SK-N-SH treated with all-trans-retinoic acid at 6 μM for 48 hours (cell line): ENCODE data around the gene FUNDC2.
"Not testable (repeated sequence)": the region's sequence is repeated elsewhere in the genome, so short reads cannot be mapped to it uniquely, and the experiment has no call there.

Source experiments
- ATAC-seq: fragments of 200-7000 bp; cut with Tn5 transposase; 3 replicates; pipeline ENCODE4 v1.9.1; 2020; ENCODE audit warnings: mild to moderate bottlenecking, moderate library complexity
- ARNTL ChIP-seq: fragments of 450-650 bp; formaldehyde crosslinking; IDR thresholded peaks from 2 replicates; pipeline ENCODE4 v1.5.0; 2020; ENCODE audit warnings: low read depth, mild to moderate bottlenecking, moderate library complexity, borderline replicate concordance
- BACH2 ChIP-seq: fragments of 250-450 bp; sonication (Bioruptor Pico); IDR thresholded peaks from 2 replicates; pipeline ENCODE4 v1.9.0; 2021; ENCODE audit warnings: mild to moderate bottlenecking, borderline replicate concordance
- ESRRG ChIP-seq: fragments of 250-450 bp; sonication (Bioruptor Pico); IDR thresholded peaks from 2 replicates; pipeline ENCODE4 v1.6.1; 2021; ENCODE audit warnings: mild to moderate bottlenecking
- GLIS3 ChIP-seq: fragments of 250-450 bp; sonication (Bioruptor Pico); IDR thresholded peaks from 2 replicates; pipeline ENCODE4 v1.5.0; 2020; ENCODE audit warnings: mild to moderate bottlenecking, moderate library complexity
- ISL1 ChIP-seq: fragments of 250-450 bp; sonication (Bioruptor Pico); IDR thresholded peaks from 2 replicates; pipeline ENCODE4 v2.1.2; 2022; ENCODE audit warnings: mild to moderate bottlenecking, moderate library complexity
- OSR1 ChIP-seq: fragments of 250-450 bp; sonication (Bioruptor Pico); IDR thresholded peaks from 2 replicates; pipeline ENCODE4 v1.8.0; 2022; ENCODE audit warnings: moderate library complexity, mild to moderate bottlenecking, inconsistent platforms
- PPARA ChIP-seq: fragments of 250-450 bp; sonication (Bioruptor Pico); IDR thresholded peaks from 2 replicates; pipeline ENCODE4 v1.5.0; 2020; ENCODE audit warnings: mild to moderate bottlenecking, borderline replicate concordance
- RARB ChIP-seq: fragments of 250-450 bp; sonication (Bioruptor Pico); IDR thresholded peaks from 2 replicates; pipeline ENCODE4 v1.8.0; 2021; ENCODE audit warnings: mild to moderate bottlenecking, moderate library complexity
- SNAI2 ChIP-seq: fragments of 250-450 bp; sonication (Bioruptor Pico); IDR thresholded peaks from 2 replicates; pipeline ENCODE4 v1.5.0; 2020; ENCODE audit warnings: mild to moderate bottlenecking, moderate library complexity
- TCF4 ChIP-seq: fragments of 250-450 bp; sonication (Bioruptor Pico); IDR thresholded peaks from 2 replicates; pipeline ENCODE4 v1.8.0; 2021; ENCODE audit warnings: mild to moderate bottlenecking, moderate library complexity, borderline replicate concordance
- TOX ChIP-seq: fragments of 250-450 bp; sonication (Bioruptor Pico); IDR thresholded peaks from 2 replicates; pipeline ENCODE4 v1.8.0; 2021; ENCODE audit warnings: mild to moderate bottlenecking, moderate library complexity, borderline replicate concordance
- ZC3H10 ChIP-seq: fragments of 250-450 bp; sonication (Bioruptor Pico); IDR thresholded peaks from 2 replicates; pipeline ENCODE4 v1.5.1; 2021; ENCODE audit warnings: mild to moderate bottlenecking, moderate library complexity
- ZFP30 ChIP-seq: fragments of 450-650 bp; formaldehyde crosslinking; IDR thresholded peaks from 2 replicates; pipeline ENCODE4 v1.5.0; 2022; ENCODE audit warnings: mild to moderate bottlenecking, moderate library complexity
- ZNF565 ChIP-seq: fragments of 450-650 bp; formaldehyde crosslinking; conservative IDR thresholded peaks from 2 replicates; pipeline ENCODE4 v1.5.0; 2020; ENCODE audit warnings: low read depth, mild to moderate bottlenecking, moderate library complexity
- ZNF70 ChIP-seq: fragments of 450-650 bp; formaldehyde crosslinking; IDR thresholded peaks from 2 replicates; pipeline ENCODE4 v1.5.0; 2020; ENCODE audit warnings: mild to moderate bottlenecking, moderate library complexity
- ZNF8 ChIP-seq: fragments of 450-650 bp; formaldehyde crosslinking; IDR thresholded peaks from 2 replicates; pipeline ENCODE4 v1.5.0; 2020; ENCODE audit warnings: mild to moderate bottlenecking, moderate library complexity
- TF ChIP-seq, protein P1 (sequence below): fragments of 250-450 bp; sonication (Bioruptor Pico); IDR thresholded peaks from 2 replicates; pipeline ENCODE4 v1.5.1; 2021; ENCODE audit warnings: mild to moderate bottlenecking, moderate library complexity
- TF ChIP-seq, protein P2 (sequence below): fragments of 250-450 bp; sonication (Bioruptor Pico); IDR thresholded peaks from 2 replicates; pipeline ENCODE4 v1.8.0; 2021; ENCODE audit warnings: low read depth, mild to moderate bottlenecking, moderate library complexity, borderline replicate concordance
- TF ChIP-seq, protein P3 (sequence below): fragments of 250-450 bp; sonication (Bioruptor Pico); IDR thresholded peaks from 2 replicates; pipeline ENCODE4 v1.5.0; 2020; ENCODE audit warnings: mild to moderate bottlenecking, moderate library complexity
- TF ChIP-seq, protein P4 (sequence below): fragments of 250-450 bp; sonication (Bioruptor Pico); IDR thresholded peaks from 2 replicates; pipeline ENCODE4 v1.8.0; 2020; ENCODE audit warnings: mild to moderate bottlenecking, moderate library complexity, borderline replicate concordance

Gene FUNDC2

DNA sequence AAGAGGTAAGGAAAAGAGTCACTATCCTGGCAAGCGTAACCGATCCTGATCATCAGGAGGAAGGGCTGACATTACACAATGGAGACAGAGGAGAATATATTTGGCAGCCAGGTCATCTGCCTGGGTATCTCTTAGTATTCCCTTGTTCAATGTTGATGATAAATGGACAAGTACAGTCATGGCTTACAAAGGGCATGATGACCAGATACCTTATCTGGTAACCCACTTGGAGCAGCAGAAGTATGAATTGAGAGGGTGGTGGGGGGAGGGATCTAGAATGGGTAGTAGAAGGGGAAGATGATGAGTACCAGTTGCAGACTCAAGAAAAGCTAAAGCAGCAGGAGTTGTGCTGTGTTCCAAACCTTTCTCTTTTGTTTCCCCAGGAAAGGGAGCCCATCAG is 21.5 kb upstream of the FUNDC2 start:
- no peak for ATAC-seq
- no peak for TF ChIP-seq BACH2 (CRISPR knock-in tag)
- TF ChIP-seq, all 23 proteins: peak for 0

DNA sequence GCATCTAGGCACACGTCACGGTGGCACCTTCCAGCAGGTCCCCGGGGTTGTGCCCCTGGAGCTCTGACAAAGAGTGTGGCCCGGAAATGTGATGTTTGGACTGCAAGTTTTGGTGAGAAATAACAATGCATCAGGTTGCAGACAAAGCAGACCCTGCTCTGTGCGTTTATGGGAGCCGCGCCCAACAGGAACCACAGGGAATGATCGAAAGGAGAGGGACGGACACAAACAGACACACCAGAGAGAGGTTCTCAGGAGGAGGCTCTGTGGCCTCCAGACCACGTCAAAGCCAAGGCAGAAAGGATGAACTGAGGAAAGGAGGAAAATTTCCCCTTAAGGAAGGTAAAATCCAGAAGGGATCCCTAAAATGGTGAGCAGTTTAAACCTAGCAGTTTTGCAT is 20.3 kb upstream of the FUNDC2 start:
- ATAC-seq, result not testable (repeated sequence)

DNA sequence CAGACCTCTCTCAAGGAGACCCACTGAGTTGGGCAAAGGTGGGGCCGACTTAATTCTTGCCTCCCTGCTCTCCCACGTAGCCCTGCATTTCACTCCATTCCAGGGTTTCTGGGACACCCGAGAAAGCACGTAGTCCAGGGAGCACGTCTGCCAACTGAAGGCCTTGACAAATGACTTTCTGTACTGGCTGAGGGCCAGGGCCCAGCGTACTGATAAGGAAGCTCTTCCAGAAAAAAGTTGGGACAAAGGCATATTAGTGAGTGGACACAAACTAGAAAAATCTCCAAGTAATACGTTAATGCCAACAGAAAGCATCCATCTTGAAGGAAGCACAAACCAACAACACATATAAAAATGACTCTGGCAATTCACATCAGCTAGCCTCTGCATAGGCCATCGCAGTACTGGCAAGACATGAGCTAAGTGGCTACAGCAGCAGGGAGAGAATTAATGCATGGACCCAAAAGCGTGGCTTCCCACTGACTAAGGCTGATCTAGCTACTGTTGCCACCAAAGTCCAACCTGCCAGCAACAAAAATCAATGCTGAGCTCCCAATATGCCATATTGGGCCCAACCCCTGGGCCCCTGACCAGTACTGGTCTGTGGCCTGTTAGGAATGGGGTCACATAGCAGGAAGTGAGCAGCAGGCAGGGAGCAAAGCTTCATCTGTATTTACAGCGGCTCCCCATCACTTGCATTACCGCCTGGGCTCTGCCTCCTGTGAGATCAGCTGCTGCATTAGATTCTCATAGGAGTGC is 19.6 kb upstream of the FUNDC2 start:
- ATAC-seq, result not testable (repeated sequence)

DNA sequence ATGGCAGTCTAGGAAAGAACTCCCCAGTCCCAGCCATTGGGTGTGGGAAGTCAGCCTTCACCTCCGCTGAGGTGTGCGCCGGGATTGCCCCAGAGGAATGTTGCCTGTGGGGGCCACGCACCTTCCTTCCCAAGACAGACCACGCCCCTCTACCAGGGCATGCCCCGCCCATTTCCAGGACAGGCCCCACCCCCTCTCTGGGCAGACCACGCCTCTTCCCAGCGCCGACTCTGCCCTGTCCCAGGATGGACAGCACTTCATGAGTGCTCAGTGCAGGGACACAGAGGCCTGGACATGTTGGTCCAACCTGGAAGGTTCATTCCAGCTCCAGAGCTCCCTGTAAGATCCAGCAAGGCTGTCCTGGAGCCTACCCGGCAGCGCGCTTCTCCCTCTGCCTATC is 18.1 kb upstream of the FUNDC2 start:
- 0 out of 3 replicates have a peak, but pooled peaks have one; percentile 49 for ATAC-seq

DNA sequence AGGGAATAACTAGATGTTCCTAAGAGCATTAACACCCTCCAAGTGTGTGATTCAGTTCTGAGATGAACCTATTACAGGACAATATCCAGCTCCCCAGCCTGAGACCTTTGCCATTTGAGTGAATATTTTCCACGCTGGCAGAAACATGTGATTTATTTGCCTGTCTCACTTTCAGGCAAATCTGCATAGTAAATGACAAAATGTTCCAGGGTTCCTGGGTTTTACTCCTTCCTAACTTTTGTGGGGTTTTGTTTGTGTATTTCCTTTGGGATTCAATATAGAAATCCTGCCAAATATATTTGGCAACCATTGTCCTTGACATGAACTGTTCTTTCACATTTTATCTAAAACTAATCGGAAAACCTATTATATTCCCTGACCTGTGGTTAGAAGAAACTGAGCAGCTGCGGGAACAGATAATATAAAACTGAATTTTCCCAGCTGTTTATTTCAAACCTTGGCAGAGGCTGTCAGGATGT is 16.6 kb upstream of the FUNDC2 start:
- ATAC-seq, result no peak
- TF ChIP-seq PPARA (CRISPR knock-in tag) (no peak), BACH2 (CRISPR knock-in tag) (no peak), ZNF70 (no peak), ZNF8 (CRISPR knock-in tag) (no peak), RARB (CRISPR knock-in tag) (no peak), SNAI2 (CRISPR knock-in tag) (no peak), ESRRG (CRISPR knock-in tag) (no peak), ZFP30 (CRISPR knock-in tag) (no peak), GLIS3 (CRISPR knock-in tag) (no peak), ARNTL (CRISPR knock-in tag) (no peak), OSR1 (CRISPR knock-in tag) (no peak)
- TF ChIP-seq, protein P1, sequence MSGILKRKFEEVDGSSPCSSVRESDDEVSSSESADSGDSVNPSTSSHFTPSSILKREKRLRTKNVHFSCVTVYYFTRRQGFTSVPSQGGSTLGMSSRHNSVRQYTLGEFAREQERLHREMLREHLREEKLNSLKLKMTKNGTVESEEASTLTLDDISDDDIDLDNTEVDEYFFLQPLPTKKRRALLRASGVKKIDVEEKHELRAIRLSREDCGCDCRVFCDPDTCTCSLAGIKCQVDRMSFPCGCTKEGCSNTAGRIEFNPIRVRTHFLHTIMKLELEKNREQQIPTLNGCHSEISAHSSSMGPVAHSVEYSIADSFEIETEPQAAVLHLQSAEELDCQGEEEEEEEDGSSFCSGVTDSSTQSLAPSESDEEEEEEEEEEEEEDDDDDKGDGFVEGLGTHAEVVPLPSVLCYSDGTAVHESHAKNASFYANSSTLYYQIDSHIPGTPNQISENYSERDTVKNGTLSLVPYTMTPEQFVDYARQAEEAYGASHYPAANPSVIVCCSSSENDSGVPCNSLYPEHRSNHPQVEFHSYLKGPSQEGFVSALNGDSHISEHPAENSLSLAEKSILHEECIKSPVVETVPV, result no peak
- TF ChIP-seq, protein P2, sequence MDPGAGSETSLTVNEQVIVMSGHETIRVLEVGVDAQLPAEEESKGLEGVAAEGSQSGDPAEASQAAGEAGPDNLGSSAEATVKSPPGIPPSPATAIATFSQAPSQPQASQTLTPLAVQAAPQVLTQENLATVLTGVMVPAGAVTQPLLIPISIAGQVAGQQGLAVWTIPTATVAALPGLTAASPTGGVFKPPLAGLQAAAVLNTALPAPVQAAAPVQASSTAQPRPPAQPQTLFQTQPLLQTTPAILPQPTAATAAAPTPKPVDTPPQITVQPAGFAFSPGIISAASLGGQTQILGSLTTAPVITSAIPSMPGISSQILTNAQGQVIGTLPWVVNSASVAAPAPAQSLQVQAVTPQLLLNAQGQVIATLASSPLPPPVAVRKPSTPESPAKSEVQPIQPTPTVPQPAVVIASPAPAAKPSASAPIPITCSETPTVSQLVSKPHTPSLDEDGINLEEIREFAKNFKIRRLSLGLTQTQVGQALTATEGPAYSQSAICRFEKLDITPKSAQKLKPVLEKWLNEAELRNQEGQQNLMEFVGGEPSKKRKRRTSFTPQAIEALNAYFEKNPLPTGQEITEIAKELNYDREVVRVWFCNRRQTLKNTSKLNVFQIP, result no peak
- TF ChIP-seq, protein P3, sequence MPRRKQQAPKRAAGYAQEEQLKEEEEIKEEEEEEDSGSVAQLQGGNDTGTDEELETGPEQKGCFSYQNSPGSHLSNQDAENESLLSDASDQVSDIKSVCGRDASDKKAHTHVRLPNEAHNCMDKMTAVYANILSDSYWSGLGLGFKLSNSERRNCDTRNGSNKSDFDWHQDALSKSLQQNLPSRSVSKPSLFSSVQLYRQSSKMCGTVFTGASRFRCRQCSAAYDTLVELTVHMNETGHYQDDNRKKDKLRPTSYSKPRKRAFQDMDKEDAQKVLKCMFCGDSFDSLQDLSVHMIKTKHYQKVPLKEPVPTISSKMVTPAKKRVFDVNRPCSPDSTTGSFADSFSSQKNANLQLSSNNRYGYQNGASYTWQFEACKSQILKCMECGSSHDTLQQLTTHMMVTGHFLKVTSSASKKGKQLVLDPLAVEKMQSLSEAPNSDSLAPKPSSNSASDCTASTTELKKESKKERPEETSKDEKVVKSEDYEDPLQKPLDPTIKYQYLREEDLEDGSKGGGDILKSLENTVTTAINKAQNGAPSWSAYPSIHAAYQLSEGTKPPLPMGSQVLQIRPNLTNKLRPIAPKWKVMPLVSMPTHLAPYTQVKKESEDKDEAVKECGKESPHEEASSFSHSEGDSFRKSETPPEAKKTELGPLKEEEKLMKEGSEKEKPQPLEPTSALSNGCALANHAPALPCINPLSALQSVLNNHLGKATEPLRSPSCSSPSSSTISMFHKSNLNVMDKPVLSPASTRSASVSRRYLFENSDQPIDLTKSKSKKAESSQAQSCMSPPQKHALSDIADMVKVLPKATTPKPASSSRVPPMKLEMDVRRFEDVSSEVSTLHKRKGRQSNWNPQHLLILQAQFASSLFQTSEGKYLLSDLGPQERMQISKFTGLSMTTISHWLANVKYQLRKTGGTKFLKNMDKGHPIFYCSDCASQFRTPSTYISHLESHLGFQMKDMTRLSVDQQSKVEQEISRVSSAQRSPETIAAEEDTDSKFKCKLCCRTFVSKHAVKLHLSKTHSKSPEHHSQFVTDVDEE (CRISPR knock-in tag), result no peak
- TF ChIP-seq, all 23 proteins: peak for 0

DNA sequence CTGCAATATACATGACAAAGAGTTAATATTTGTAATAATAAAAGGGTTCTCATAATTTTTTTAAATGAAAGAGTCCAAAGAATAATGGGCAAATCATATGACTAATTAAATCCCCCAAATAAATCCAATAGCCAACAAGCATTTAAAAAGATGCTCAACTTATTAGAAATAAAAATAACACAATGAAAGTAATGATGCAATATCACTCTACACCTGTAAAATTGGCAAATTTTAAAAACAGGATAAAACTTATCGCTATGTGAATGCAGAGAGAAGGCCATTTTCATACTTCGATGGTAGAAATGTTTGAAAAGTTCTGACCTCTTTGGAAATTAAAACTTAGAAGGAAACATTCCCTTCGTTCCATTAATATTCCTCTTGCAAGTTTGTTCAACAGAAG is 6.1 kb upstream of the FUNDC2 start:
- no peak for ATAC-seq
- TF ChIP-seq ZNF565 (CRISPR knock-in tag) (no peak), ZNF70 (no peak), TCF4 (CRISPR knock-in tag) (no peak), ISL1 (no peak), ZC3H10 (CRISPR knock-in tag) (no peak), TOX (no peak), GLIS3 (CRISPR knock-in tag) (no peak), ARNTL (CRISPR knock-in tag) (no peak), PPARA (CRISPR knock-in tag) (no peak)
- TF ChIP-seq, protein P4, sequence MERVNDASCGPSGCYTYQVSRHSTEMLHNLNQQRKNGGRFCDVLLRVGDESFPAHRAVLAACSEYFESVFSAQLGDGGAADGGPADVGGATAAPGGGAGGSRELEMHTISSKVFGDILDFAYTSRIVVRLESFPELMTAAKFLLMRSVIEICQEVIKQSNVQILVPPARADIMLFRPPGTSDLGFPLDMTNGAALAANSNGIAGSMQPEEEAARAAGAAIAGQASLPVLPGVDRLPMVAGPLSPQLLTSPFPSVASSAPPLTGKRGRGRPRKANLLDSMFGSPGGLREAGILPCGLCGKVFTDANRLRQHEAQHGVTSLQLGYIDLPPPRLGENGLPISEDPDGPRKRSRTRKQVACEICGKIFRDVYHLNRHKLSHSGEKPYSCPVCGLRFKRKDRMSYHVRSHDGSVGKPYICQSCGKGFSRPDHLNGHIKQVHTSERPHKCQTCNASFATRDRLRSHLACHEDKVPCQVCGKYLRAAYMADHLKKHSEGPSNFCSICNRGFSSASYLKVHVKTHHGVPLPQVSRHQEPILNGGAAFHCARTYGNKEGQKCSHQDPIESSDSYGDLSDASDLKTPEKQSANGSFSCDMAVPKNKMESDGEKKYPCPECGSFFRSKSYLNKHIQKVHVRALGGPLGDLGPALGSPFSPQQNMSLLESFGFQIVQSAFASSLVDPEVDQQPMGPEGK, result no peak
- TF ChIP-seq, protein P3 (CRISPR knock-in tag), result no peak
- TF ChIP-seq, protein P2, result no peak
